K562 (cell line): ENCODE data around the gene SPATA32. TPM values are rescaled to one million over a fixed set of nuclear protein-coding genes. Genes with fewer than 3 reads are reported as not detected.
A peak's percentile ranks its signal among the peaks of the same experiment; 100 is the strongest.

ENCODE experiments used
- ARID1B ChIP-seq: fragments of 450-650 bp; IDR thresholded peaks from 2 replicates; pipeline ENCODE4 v1.6.1; 2016; ENCODE audit warnings: antibody characterized with exemption, mild to moderate bottlenecking, inconsistent platforms
- CHD7 ChIP-seq: fragments of 200-600 bp; sonication (generic); IDR thresholded peaks from one replicate; pipeline ENCODE4 v1.6.1; 2012; ENCODE audit warnings: mild to moderate bottlenecking, low read depth, low read length, inconsistent platforms
- FOXJ2 ChIP-seq: fragments of 200-800 bp; sonication (Bioruptor generic); IDR thresholded peaks from 2 replicates; pipeline ENCODE4 v1.6.1; 2016; ENCODE audit warnings: missing genetic modification characterization, missing compliant biosample characterization
- HNRNPUL1 ChIP-seq: fragments of 200-400 bp; formaldehyde crosslinking; IDR thresholded peaks from 2 replicates; pipeline ENCODE4 v1.6.1; 2017; ENCODE audit warnings: low read length
- polyA plus RNA-seq, 8 experiments: library from polyadenylated mRNA; depleted of rRNA in 4 of 8; stranded (reverse) in 5 of 8; unstranded in 3 of 8; fragments of >200 nt; fragmentation: Nextera tagmentation in 2 of 8; fragmentation: Illumina TruSeq in 1 of 8; extraction: Ambion mirVana in 2 of 8; extraction: Trizol in 1 of 8; gene quantifications; 2 replicates each; pipeline versions ENCODE4 v1.2.1 to v1.2.3, GENCODE V29; 2011 to 2014; ENCODE audit warnings: inconsistent platforms in 1 of 8, missing spikeins in 1 of 8
- total RNA-seq, 7 experiments: library from RNA; depleted of rRNA in 6 of 7; stranded (reverse); fragments of >200 nt in 6 of 7; fragmentation: Illumina TruSeq in 2 of 7; extraction: Trizol in 2 of 7; gene quantifications; 2 replicates each; pipeline versions ENCODE4 v1.2.1 to v1.2.3, GENCODE V29; 2011 to 2021; ENCODE audit warnings: low replicate concordance in 1 of 7
- TF ChIP-seq, protein P1 (sequence below): fragments of 450-650 bp; IDR thresholded peaks from 2 replicates; pipeline ENCODE4 v1.6.1; 2016; ENCODE audit warnings: low read depth

SPATA32 gene
- total and polyA plus RNA-seq, 9 of the 15 experiments (the other 6 are each of a cell fraction or from before 2014, with no cell fraction given) = 0.03 to 0.06 TPM; not detected in 7

GRCh38 chr17:45247429-45248131 lies 14.3 kb downstream of the SPATA32 start (continued):
- TF ChIP-seq, protein P1, sequence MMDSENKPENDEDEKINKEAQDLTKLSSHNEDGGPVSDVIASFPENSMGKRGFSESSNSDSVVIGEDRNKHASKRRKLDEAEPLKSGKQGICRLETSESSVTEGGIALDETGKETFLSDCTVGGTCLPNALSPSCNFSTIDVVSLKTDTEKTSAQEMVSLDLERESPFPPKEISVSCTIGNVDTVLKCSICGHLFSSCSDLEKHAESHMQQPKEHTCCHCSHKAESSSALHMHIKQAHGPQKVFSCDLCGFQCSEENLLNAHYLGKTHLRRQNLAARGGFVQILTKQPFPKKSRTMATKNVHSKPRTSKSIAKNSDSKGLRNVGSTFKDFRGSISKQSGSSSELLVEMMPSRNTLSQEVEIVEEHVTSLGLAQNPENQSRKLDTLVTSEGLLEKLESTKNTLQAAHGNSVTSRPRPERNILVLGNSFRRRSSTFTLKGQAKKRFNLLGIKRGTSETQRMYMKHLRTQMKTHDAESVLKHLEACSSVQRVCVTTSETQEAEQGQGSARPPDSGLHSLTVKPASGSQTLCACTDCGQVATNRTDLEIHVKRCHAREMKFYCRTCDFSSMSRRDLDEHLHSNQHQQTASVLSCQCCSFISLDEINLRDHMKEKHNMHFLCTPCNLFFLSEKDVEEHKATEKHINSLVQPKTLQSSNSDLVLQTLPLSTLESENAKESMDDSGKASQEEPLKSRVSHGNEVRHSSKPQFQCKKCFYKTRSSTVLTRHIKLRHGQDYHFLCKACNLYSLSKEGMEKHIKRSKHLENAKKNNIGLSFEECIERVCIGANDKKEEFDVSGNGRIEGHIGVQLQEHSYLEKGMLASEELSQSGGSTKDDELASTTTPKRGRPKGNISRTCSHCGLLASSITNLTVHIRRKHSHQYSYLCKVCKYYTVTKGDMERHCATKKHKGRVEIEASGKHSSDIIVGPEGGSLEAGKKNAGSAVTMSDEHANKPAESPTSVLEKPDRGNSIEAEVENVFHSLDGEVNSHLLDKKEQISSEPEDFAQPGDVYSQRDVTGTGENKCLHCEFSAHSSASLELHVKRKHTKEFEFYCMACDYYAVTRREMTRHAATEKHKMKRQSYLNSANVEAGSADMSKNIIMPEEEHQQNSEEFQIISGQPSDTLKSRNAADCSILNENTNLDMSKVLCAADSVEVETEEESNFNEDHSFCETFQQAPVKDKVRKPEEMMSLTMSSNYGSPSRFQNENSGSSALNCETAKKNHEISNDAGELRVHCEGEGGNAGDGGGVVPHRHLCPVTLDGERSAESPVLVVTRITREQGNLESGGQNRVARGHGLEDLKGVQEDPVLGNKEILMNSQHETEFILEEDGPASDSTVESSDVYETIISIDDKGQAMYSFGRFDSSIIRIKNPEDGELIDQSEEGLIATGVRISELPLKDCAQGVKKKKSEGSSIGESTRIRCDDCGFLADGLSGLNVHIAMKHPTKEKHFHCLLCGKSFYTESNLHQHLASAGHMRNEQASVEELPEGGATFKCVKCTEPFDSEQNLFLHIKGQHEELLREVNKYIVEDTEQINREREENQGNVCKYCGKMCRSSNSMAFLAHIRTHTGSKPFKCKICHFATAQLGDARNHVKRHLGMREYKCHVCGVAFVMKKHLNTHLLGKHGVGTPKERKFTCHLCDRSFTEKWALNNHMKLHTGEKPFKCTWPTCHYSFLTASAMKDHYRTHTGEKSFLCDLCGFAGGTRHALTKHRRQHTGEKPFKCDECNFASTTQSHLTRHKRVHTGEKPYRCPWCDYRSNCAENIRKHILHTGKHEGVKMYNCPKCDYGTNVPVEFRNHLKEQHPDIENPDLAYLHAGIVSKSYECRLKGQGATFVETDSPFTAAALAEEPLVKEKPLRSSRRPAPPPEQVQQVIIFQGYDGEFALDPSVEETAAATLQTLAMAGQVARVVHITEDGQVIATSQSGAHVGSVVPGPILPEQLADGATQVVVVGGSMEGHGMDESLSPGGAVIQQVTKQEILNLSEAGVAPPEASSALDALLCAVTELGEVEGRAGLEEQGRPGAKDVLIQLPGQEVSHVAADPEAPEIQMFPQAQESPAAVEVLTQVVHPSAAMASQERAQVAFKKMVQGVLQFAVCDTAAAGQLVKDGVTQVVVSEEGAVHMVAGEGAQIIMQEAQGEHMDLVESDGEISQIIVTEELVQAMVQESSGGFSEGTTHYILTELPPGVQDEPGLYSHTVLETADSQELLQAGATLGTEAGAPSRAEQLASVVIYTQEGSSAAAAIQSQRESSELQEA = no peak
- TF ChIP-seq HNRNPUL1 (no peak), FOXJ2 (tag) (no peak), CHD7 (no peak), ARID1B (peak; percentile 52; the same call in 1 of the 2 replicates)
